Activated CD4-positive, CD25-positive, alpha-beta regulatory T cell treated with anti-CD3 and anti-CD28 coated beads, Interleukin-2, amount 50 U/mL, for 72 hours (primary cell): ENCODE data around the gene KLB.

Source experiments
- DNase-seq: peaks from one replicate; pipeline ENCODE4 v3.0.0; 2021

KLB gene

GRCh38 chr4:39466747-39467146 is 60.0 kb downstream of the KLB start:
- DNase-seq: no peak

GRCh38 chr4:39467464-39467863 is 60.7 kb downstream of the KLB start:
- no peak for DNase-seq

- DNase-seq: no peak
Measured at GRCh38 chr4:39469429-39470077, 62.8 kb downstream of the KLB start.

GRCh38 chr4:39470402-39470801 is 63.7 kb downstream of the KLB start:
- no peak for DNase-seq

GRCh38 chr4:39472396-39472795 is 65.7 kb downstream of the KLB start:
- DNase-seq: no peak

- no peak for DNase-seq
Measured at GRCh38 chr4:39476187-39476895, 69.6 kb downstream of the KLB start.

- no peak for DNase-seq
Measured at GRCh38 chr4:39480251-39480650, 73.5 kb downstream of the KLB start.

- no peak for DNase-seq
Measured at GRCh38 chr4:39480902-39481695, 74.4 kb downstream of the KLB start.

- DNase-seq: no peak
Measured at GRCh38 chr4:39484582-39485272, 78.0 kb downstream of the KLB start.

GRCh38 chr4:39486221-39486804 is 79.6 kb downstream of the KLB start:
- DNase-seq: no peak

- DNase-seq: no peak
Measured at GRCh38 chr4:39490322-39490721, 83.6 kb downstream of the KLB start.

- DNase-seq: no peak
Measured at GRCh38 chr4:39494354-39494753, 87.6 kb downstream of the KLB start.

GRCh38 chr4:39495446-39496213 is 88.9 kb downstream of the KLB start:
- DNase-seq: no peak

GRCh38 chr4:39497909-39498726 is 91.4 kb downstream of the KLB start:
- no peak for DNase-seq

GRCh38 chr4:39498727-39499020 is 91.9 kb downstream of the KLB start:
- no peak for DNase-seq
